ENCODE measurements around the gene TEKT2.

TEKT2 gene, protein sequence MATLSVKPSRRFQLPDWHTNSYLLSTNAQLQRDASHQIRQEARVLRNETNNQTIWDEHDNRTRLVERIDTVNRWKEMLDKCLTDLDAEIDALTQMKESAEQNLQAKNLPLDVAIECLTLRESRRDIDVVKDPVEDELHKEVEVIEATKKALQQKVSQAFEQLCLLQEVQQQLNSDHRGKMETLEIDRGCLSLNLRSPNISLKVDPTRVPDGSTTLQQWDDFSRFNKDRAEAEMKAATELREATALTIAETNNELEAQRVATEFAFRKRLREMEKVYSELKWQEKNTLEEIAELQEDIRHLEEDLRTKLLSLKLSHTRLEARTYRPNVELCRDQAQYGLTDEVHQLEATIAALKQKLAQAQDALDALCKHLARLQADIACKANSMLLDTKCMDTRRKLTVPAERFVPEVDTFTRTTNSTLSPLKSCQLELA

DNA sequence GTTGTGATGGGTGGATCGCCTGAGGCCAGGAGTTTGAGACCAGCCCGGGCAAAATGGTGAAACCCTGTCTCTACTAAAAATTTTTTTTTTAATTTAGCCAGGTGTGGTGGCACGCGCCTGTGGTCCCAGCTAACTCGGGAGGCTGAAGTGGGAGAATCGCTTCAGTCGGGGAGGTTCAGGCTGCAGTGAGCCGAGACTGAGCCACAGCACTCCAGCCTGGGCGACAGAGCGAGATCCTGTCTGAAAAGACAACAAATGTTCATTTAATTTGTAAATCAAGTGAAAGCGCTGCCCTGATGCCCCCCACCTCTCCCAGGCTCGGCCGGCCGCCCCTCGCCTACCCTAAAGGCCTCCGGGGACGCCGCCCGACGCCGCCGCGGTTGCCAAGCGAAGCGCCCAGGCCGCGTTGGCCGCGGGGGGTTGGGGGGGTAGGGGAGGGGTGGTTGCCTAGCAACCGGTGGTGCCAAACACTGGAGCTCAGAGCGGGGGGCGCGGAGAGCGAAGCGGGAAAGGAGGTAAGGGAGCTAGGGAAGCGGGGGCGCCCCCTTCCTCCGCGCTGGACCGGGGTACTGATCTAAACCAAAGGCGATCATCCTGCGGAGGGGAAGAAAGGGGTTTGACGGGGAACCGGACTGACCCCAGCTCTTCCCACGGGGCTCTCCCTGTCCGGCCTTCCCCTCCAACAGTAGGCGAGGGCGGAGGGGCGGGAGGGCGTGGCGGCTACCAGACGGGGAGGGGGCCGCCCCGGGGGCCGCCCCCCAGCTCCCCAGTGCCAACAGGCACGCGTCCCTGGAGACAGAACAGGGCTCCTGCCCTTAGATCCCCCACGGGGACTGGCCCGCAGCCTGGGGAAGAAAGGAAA is at the start of gene TEKT2:
TSS of gene TEKT2 (plus strand) at position 460 of the 862 bp plus-strand sequence. CDS start 828 bp downstream, outside the sequence.
- DNase-seq: no peak

DNA sequence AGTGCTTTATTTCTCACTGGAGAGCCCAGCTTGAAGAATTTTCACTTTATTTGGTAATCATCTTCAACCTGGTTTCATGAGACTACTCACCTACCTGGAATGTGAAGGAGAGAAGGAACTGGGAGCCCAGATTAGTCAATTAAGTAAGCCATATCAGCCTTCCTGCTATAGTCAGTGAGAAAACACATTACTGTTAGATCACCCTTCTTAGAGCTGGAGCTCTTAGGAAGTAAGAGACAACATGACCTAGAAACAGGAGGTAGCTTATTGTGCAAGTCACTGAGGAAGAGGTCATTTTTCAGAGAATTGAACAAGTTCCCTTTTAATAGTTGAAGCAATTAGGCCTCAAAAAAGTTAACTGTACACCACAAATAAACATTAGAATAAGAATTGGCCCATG is 49.2 kb upstream of the TEKT2 start:
- peak; percentile 92 to 96 for DNase-seq

DNA sequence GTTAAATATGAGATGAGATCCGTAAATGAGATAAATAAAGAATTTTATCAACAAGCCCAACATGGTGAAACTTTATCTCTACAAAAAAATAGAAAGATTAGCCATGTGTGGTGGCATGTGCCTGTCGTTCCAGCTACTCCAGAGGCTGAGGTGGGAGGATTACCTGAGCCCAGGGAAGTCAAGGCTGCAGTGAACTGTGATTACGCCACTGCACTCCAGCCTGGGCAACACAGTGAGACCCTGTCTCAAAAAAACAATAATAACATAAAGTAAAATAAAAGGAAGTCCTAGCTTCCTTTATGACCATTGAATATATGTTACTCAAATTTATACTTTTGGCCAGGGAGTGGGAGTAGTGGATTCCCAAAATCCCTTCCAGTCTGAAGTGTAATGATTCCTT is 48.7 kb upstream of the TEKT2 start:
- peak in 1 of 2 experiments; percentile 45 for DNase-seq

DNA sequence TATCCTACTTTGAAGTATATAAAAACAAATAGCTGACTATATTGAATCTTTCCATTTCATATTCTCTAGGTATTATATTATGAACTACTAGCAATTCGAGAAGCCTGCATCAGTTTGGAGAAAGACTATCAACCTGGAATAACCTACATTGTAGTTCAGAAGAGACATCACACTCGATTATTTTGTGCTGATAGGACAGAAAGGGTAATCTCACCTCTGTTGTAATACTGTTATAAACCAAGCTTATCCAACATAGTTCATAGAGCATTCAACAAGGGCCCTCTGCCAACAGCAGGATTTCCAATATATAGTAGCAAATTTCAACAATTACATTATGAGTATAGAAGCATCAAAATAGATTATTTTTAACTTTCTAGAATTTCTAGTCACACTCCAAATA is 43.7 kb upstream of the TEKT2 start:
- DNase-seq: no peak

DNA sequence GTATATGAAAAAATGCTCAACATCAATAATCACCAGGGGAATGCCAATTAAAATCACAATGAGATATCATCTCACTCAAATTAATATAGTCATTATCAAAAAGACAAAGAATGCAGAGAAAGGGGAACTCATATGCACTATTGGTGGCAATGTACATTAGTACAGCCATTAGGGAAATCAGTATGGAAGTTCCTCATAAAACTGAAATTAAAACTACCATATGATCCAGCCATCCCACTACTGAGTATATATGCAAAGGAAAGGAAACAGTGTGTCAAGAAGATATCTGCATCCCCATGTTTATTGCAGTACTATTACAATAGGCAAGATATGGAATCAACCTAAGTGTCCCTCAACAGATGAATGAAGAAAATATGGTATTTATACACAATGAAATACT is 32.1 kb upstream of the TEKT2 start:
- no peak for DNase-seq

DNA sequence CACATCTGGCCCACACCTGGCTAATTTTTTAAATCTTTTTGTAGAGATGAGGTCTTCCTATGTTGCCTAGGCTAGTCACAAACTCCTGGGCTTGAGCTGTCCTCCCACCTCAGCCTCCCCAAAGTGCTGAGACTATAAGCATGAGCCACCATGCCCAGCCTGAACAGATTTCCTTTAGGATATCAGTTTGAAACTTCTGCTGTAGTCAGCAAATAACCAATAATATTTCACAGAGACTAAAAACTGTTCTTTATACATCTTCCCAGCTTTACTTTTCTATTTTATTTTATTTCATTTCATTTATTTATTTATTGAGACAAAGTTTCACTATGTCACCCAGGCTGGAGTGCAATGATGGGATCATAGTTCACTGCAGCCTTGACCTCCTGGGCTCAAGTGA is 29.9 kb upstream of the TEKT2 start:
- DNase-seq: no peak

DNA sequence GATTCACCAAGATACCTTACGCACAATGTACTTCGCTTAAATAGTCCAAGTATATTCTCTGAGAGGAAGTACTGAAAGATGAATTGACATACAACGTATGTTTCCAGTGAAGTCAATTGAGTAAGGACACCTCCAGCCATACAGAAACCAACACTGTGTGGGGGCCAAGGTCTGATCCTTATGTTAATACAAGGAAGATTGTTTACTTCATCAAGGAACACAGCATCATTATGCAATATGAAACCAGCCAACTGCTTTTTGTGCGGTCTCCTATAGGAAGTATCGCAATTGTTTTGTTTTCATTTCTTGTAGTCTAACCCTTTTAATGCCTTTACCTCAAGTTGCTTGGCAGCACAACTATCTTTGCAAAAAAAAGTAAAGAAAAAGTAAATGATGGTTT is 28.2 kb upstream of the TEKT2 start:
- DNase-seq: no peak

DNA sequence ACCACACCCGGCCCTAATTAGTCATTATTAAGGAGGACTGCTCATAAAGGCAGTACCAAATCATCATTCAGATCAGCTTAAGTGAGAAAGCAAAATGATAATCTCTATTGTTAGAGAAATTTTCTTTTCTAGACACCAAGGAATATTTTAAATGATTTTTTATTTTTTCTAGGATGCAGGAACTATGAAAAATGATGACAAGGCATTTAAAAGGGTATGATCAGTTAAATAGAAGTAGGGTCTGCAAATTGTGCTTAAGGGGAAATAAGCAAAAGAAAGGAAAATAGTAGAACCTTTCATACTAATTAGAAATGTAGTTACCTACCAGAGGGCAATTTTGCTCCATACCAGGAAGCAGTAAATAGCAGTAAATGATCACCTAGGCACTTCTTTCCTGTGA is 21.6 kb upstream of the TEKT2 start:
- no peak for DNase-seq

DNA sequence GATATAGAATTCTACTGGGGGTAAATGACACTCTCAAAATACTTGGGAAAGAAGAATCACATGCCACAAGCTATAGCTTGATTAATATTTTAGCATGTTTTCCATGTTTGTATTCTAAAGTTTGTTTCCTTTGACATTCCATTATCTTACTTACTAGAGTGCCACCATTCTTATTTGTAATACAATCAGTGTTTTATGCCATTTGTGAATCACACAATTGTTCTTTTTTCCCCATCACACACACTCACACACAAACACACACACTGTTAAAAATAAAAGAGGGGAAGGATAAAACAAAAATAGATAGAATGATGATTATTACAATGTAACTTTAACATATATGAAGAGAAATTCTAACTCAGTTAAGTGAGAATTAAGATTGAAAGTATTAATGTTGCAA is 16.0 kb upstream of the TEKT2 start:
- DNase-seq: no peak

DNA sequence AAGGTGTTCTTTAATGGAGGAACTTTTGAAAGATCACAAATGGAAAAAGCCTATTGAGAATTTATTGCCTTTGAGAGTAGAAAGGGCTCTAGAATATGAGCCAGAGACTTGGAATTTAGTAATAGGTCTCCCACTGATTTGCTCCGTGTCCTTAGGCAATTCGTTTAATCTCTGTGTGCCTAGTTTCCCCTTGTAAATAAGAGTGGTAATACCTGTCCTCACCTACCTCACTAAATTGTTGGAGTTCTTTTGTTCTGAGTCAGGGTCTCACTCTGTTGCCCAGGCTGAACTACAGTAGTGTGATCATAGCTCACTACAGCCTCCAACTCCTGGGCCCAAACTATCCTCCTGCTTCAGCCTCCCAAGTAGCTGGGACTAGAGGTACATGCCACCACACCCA is 15.0 kb upstream of the TEKT2 start:
- no peak for DNase-seq

DNA sequence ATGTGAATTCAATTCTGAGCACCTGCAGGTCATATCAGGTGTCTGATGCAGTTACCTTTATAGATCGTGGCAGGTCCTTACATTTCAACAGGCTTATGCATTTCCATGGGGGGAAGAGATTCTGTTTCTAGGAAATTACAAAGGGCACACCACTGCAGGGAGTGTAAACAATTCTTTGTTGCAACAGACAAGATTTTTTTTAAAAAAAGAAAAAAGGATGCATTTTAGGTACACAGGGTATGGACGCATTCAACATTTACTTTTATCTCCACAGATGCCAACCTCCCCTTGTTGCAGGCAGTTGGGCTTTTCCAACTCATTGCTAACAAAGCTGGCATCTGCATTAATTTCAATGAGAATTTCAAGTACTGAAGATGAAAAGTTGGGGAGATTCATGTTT is 13.5 kb upstream of the TEKT2 start:
- no peak for DNase-seq

DNA sequence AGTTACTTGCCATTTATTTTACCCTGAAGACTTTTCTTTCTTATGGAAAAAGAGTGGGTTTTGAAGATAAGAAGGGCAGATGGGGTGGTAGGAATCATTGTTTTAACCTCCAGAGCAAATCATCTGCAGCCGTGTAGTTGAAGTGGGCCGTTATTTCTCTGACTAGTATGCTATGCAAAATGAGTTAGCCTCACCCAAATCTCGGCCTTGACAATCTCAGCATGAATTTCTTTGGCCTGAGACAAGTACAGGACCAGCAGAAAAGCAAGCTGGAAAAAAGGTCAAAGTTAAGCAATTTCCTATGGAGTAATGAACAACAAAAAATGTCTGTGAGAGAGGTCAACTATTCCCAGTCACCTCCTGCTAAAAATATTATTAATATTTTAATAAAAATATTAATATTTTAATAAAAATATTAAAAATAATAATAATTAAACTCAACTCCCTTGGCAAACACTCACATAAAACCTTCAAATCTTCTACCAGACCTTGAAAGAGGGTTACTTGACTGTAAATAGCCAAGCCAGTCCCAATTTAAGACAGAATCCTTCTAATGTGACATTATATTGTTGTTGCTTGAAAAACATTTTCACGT is 6.8 kb upstream of the TEKT2 start:
- DNase-seq: no peak

DNA sequence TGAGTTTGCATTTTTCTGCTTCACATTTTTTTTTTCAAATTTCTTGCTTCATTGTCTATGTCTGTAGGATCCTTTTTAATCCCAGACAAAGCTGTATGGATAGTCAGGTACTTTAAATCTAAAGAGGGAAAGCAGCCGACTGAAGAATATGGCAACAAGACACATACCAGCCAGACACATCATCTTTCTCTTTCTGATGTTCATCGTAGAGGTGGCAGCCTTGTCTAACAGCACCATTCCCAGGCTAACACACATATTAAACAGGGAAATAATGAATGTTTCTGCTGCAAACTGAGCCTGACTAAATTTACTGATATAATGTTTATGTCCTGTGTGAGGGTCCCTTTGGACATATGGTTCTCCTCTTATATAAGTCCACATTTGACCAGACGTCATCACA is 3.7 kb upstream of the TEKT2 start:
- DNase-seq: no peak

DNA sequence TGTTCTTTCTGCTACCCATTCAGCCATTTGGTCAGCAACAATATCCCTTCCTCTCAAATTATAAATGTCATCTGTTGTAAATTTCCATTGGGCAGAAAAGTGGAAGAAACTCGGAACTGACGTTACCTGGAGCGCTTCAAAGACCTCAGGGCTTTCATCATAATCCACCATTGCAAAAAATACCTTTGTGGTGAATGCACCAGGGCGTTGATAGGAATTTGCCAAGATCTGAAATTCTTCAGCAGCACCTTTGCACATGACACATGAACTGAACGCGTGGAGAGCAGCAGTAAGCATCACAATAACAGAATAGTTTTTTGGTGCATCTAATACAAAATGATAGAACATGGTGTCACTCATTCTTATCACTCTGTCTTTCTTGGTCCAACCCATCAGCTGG is 3.1 kb upstream of the TEKT2 start:
- no peak for DNase-seq

DNA sequence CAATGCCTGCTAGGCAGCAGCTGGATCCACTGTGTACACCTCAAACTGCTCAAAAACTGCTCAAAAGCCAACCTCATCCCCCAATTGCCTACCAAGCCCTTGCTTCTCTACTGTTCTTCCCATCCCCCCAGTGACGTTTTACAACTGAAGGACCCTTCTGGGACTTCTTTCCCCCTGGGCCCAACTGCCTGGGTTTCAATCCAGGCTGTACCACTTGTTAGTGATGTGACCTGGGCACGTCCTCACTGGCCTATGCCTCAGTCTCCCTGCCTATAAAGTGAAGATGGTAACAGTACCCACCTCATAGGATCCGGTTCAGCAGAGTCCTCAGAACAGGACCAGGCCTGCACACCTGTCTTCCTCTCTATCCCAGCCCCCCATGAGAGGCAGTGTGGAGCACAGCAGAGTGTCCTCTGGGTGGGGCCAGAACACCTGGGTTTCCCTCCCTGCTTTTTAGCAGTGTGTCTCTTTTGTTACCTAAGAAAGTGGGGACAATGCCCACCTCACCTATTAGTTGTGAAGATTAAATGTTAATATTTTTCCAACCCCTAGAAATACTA is 1.9 kb upstream of the TEKT2 start:
- no peak for DNase-seq

DNA sequence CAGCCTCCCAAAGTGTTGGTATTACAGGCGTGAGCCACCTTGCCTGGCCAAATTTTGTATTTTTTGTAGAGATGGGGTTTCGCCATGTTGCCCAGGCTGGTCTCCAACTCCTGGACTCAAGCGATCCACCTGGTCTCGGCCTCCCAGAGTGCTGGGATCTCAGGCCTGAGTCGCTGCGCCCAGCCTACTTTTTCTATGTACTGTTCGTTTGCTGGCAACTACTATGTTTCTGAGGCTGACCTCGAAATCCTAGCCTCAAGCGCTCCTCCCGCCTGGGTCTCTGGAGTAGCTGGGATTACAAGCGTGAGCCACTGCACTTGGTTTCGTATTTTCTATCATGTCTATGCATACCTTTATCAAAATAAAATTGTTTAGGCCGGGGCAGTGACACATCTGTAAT is 675 bp upstream of the TEKT2 start:
- no peak for DNase-seq

DNA sequence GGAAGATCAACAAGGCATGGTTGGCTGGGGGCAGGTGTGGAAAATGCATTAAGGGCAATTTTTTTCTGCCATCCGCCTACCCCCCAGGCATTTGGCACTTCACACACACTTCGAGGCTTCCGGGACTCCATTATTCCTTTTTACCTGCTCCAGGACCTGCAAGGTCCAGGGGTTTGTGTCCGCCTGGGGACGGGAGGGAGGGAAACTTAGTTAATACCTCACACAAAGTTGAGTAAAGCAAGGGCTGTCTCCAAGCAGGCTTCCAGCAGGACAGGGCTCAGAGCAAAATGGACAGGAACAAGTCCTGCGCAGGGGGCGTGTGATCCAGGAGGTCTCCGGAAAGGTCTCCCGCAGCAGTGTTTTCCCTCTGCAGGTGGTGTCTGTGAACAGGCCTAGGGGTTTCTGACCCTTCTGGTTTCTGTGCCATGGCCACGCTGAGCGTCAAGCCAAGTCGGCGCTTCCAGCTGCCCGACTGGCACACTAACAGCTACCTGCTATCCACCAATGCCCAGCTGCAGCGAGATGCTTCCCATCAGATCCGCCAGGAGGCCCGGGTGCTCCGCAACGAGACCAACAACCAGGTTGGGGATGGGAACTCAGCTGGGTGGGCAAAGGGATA is 712 bp downstream of the TEKT2 start:
- DNase-seq: no peak

DNA sequence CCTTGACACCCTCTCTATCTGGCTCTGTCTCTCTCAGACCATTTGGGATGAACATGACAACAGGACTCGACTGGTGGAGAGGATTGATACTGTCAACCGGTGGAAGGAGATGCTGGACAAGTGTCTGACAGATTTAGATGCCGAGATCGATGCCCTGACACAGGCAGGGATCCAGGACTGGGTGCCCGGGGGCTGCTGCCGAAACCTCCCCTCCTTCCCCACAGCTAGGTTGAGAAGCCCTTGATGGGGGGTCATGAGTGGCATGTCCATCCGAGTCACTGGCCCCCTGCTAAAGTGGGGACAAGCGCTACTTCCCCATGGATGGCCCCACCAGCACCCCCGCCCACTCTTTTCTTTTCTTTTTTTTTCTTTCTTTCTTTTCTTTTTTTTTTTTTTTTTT is 1.2 kb downstream of the TEKT2 start:
- no peak for DNase-seq

DNA sequence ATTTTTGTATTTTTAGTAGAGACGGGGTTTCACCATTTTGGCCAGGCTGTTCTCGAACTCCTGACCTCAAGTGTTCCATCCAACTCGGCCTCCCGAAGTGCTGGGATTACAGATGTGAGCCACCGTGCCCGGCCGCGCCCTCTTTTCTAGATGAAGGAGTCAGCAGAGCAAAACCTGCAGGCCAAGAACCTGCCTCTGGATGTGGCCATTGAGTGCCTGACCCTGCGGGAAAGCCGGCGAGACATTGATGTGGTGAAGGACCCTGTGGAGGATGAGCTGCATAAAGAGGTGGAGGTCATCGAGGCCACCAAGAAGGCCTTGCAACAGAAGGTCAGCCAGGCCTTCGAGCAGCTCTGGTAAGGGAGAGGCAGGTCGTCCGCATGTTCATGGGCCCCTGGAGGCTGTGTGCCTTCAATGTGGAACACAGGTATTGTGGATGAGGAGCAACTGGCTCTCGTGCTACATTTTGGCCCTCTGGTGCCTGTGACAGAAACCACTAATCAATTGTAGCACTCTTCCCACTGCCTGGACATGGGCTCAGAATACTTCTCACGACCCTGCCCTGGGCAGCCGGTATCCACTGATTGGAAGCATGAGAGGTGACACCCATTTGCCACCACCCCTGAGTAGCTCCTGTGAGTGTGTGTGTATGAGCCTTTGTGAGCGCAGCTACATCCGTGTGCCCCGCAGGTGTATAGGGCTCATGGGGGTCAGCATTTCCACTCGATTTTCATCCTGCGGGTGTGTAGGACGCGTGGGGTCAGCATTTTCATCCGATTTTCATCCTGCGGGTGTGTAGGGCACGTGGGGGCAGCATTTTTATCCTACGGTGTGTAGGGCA is 2.0 kb downstream of the TEKT2 start:
- no peak for DNase-seq

DNA sequence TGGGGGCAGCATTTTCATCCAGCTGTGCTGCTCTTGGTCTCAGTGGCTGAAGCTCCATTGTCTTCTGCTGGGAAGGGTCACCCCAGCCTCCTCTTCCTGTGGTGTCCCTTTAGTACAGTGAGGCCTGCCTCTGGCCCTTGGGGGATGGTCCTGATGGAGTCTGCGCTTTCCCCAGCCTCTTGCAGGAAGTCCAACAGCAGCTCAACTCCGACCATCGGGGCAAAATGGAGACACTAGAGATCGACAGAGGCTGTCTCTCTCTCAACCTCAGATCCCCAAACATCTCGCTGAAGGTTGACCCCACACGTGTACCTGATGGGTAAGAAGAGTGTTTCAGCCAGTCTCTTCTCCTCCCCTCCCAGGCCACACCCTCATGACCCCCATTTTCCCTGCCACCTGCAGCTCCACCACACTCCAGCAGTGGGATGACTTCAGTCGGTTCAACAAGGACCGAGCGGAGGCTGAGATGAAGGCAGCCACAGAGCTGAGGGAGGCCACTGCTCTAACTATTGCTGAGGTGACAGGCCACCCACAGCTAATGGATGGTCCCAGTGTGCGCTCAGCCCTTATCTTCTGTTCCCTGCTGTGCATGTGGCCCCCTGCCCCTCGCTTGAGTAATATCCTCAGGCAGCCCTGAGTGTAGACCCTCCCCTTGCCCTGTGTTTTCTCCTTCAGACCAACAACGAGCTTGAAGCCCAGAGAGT is 2.8 kb downstream of the TEKT2 start:
- DNase-seq: no peak
